Lung microvascular endothelial cell (primary cell): Measurements from ENCODE around the gene MKI67. TPM values are rescaled to one million over a fixed set of nuclear protein-coding genes. Genes with fewer than 3 reads are reported as not detected.
A peak's percentile ranks its signal among the peaks of the same experiment; 100 is the strongest.

Experiments
- DNase-seq, 2 donors: peaks; one replicate each; pipeline versions ENCODE4 v3.0.0 to v3.0.0-alpha.2; 2010; ENCODE audit warnings: low read depth in 2 of 2
- total RNA-seq: library from RNA; depleted of rRNA; stranded (reverse); fragments of >200 nt; gene quantifications from 2 replicates; pipeline ENCODE4 v1.2.1, GENCODE V29; 2014

Gene MKI67
- total RNA-seq, 1 donor from 2014 or later: 2.4 TPM

DNA sequence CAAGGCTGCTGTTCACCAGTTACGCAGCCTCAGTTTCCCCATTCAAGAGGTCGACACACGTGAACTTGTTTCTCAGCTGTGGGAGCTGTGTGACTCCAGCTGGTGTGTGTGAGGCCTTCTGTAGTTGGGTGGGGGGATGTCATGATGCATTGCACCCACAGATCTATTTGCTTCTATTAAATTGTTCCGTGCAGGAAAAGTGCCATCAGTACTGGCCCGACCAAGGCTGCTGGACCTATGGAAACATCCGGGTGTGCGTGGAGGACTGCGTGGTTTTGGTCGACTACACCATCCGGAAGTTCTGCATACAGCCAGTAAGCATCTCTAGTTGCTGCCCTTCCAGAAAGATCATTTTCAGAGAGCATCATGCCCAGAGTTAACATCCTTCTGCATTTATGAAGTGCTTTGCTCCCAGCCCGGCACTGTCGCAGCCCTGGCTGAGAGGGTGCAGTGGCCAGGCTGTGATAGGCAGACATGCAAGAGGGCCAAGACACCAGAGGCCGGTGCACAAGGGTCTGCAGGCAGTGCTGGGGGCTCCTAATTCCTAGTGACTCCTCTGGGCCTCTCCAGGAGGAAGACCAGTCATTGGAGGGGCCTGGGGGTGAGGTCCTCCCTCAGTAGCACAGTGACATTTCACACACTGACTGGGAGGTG lies 60.2 kb downstream of the MKI67 start:
- DNase-seq: no peak

DNA sequence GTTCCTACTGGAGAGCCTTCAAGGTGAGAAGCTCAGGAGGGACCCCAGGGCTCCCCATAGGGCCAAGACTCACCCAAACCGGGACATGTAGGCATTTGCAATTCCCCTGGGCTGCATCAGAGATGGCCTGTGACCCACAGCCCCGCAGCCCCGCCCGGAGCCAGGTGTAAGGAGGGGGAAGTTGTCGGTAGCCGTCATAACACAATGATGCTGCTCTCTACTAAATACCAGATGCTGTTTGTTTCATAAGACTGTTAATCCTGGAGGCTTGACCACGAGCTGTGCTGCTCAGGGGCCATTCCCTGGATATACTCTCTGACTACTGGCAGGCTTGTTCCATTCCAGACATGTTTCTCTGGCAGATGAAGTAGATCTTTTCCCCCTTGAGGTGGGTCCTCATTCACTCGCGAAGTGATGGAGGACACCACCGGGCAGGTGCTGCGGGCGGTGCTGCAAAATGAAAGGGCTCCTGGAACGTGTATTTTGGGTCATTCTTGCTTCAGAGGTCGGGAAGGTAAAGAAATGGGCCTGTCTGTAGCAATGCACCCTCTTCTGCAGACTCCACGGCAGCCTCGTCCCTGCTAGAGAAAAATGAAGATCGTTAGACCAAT lies 61.1 kb downstream of the MKI67 start:
- no peak for DNase-seq

DNA sequence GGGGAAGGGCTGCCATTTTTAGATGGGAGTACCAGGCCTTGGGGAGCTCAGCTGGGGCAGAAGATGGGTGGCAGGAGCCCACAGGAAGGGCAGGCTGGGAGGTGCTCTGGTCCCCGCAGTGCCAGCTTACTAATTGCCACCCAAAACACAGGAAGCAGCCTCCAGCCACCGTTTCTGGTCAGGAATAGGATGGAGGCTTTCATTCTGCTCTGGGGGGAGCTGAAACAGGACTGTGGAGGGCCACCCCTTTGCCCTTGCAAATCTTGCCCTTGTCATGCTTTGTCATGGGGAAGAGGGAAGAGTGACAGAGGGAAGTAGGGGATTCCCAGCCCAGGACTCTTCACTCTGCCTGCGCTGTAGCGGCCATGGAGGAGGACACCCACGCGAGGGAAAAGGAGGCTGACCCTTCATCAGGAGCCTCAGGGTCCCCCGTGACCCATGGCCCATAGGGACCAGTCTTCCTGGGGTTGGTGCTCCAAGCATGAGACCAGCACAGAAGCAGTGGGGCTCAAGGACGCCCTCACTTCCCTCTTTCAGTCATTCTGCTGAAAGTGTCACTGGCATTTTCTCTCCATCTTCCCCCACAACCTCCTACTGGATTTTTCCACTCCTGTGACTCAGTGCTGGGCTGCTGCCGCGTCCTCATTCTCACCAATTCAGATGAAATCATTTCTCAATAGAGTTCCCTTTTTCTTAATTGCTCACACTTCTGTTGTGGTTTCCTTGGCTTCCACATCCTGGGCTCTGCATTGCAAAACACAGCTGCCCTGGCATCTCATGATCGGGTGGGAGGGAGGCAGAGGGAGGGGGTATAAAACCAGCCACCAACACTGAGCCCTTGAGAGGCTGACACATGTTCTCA lies 61.9 kb downstream of the MKI67 start:
- DNase-seq: peak in 1 of 2 donors; percentile 71

GRCh38 chr10:128063736-128064107 lies 62.5 kb downstream of the MKI67 start:
- DNase-seq: no peak

- DNase-seq: peak; percentile 44 to 76
These were observed 63.2 kb downstream of the MKI67 start for GRCh38 chr10:128062881-128063563.

GRCh38 chr10:128062331-128062880 lies 63.8 kb downstream of the MKI67 start:
- DNase-seq: peak in 1 of 2 donors; percentile 69

GRCh38 chr10:128061306-128062300 lies 64.6 kb downstream of the MKI67 start:
- peak in 1 of 2 donors; percentile 93 for DNase-seq

GRCh38 chr10:128060341-128061250 lies 65.6 kb downstream of the MKI67 start:
- peak in 1 of 2 donors; percentile 39 for DNase-seq

DNA sequence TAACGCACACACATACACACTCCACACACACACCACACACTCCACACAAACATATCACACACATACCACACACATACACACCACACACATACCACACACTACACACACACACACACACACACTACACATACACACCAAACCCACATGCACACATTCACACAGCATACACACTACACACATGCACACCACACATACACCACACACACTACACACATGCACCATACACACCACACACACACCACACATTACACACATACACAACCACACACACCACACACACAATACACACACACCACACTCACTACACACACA lies 66.3 kb downstream of the MKI67 start:
- peak in 1 of 2 donors; percentile 41 for DNase-seq

- peak in 1 of 2 donors; percentile 46 for DNase-seq
These were observed 66.8 kb downstream of the MKI67 start for GRCh38 chr10:128059266-128059981.

DNA sequence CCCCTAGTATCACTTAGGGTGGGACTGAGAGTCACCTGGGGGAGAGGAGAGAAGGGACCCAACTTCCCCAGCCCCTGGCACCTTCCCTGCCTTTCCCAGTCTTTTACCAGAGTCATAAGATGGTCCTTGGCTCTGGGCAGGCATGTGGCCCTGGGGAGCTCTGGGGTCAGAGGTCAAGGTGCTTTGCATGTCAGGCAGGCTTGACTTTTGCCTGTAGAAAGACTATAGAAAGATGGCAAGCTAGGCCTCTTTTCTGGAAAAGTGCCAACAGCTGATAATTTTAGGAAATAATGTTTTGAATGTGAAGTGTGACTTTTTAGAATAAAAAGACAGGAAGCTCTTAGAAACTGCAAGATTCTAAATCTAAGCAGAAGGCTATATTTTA lies 67.5 kb downstream of the MKI67 start:
- DNase-seq: no peak

DNA sequence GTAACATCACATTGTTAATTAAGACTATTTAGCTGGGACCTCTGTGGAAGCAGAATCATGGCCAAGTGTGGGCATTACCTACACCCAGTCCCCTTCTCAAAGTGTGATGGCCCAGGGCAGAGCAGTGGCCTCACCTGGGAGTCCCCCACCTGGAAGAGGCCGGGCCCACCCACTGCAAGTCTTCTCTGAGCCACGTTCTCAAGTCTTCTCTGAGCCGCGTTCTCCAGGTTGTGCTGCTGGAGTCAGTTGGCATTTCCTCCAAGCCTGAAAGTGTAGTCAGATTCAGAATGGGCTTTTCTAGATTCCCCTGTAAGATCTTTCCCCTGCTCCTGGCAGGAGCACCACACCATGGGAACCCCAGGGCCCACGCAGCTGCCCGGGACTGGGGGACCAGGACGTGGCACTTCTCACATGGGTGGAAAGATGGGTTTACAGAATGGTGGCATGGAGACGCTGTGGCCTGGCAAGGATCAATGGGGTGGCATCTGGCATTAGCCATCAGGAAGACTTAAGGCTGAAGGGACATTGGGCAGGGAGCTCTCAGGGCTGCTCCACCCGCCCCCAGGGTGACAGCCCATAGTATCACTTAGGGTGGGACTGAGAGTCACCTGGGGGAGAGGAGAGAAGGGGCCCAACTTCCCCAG lies 68.0 kb downstream of the MKI67 start:
- no peak for DNase-seq

- no peak for DNase-seq
These were observed 69.7 kb downstream of the MKI67 start for GRCh38 chr10:128056303-128057050.

DNA sequence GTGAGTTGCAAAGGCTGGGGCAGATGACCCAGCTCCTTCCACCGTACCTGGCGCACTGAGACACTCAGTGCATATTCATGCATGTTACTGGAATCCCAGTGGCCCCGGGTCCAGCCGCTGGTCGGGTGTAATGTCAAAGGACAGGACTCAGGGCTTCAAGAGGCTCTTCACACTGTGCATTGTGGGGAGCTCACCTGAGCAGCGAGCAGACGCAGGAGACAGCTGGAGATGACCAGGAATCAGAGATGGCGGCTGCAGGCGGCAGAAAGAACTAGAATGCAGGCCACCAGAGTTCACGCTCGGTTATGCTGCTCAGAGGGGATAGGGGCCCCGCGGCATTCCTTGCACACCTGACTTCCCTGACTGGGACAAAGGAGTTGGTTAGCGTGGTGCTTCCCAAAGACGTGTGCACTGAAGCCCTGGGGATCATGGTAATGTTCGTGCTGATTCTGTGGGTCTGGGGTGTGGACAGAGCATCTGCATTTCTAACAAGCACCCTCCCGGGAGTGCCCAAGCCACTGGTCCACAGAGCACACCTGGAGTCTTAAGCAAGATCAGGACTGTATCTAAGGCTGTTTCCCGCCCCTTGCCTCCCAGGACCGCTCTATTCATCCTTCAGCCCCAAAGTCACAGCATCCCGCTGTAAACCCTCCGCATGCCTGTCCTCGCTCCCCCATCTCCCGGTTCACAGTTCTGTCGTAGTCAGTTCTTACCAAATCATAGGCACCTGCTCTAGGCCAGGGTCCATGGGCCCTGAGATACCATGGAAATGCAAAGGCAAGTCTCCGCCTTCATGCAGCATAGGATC lies 71.0 kb downstream of the MKI67 start:
- no peak for DNase-seq

- no peak for DNase-seq
These were observed 71.9 kb downstream of the MKI67 start for GRCh38 chr10:128054163-128054970.

DNA sequence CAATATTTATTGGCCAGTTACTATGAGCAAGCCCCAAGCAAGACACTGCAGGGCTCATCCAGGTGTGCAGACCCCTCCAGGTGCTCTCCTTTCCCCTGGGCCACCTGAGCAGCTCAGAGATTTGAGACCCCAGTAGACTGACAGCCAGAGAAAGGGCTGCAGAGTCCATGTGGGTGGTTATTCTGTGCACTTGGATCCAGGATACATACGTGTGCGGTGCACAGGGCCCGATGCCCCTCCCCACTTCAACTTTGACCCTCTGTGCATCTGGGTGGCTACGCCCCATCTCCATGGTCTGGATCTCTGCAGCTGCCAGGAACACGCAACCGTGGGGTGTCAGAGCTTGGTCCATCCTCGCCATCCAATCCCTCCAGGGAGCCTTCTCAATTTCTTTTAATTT lies 72.9 kb downstream of the MKI67 start:
- no peak for DNase-seq
